Ishikawa (cell line): Measurements from ENCODE around the gene DUSP23.
A peak's percentile ranks its signal among the peaks of the same experiment; 100 is the strongest.

Experiments
- CEBPB ChIP-seq: IDR thresholded peaks from 2 replicates; pipeline ENCODE4 v1.6.1; 2012
- CREB1 ChIP-seq: IDR thresholded peaks from 2 replicates; pipeline ENCODE4 v1.6.1; 2012; ENCODE audit warnings: low read depth
- EGR1 ChIP-seq: IDR thresholded peaks from 2 replicates; pipeline ENCODE4 v1.6.1; 2012
- EP300 ChIP-seq: IDR thresholded peaks from 2 replicates; pipeline ENCODE4 v1.6.1; 2012; ENCODE audit warnings: borderline replicate concordance
- FOXM1 ChIP-seq: IDR thresholded peaks from 2 replicates; pipeline ENCODE4 v1.6.1; 2012; ENCODE audit warnings: low read depth, borderline replicate concordance
- NFIC ChIP-seq: IDR thresholded peaks from 2 replicates; pipeline ENCODE4 v1.6.1; 2012
- RAD21 ChIP-seq: IDR thresholded peaks from 2 replicates; pipeline ENCODE4 v1.6.1; 2012; ENCODE audit warnings: low read depth
- TAF1 ChIP-seq: IDR thresholded peaks from 2 replicates; pipeline ENCODE4 v1.6.1; 2012; ENCODE audit warnings: low read depth, mild to moderate bottlenecking
- TCF12 ChIP-seq: IDR thresholded peaks from 2 replicates; pipeline ENCODE4 v1.6.1; 2012; ENCODE audit warnings: low read depth
- TEAD4 ChIP-seq: IDR thresholded peaks from 2 replicates; pipeline ENCODE4 v1.6.1; 2012
- YY1 ChIP-seq: IDR thresholded peaks from 2 replicates; pipeline ENCODE4 v1.6.1; 2012; ENCODE audit warnings: low read depth
- ZBTB7A ChIP-seq: IDR thresholded peaks from 2 replicates; pipeline ENCODE4 v1.6.1; 2012; ENCODE audit warnings: low read depth
- TF ChIP-seq, protein P1 (sequence below): IDR thresholded peaks from 2 replicates; pipeline ENCODE4 v1.6.1; 2012
- TF ChIP-seq, protein P2 (sequence below): IDR thresholded peaks from 2 replicates; pipeline ENCODE4 v1.6.1; 2012; ENCODE audit warnings: low read depth, mild to moderate bottlenecking
- TF ChIP-seq, protein P3 (sequence below): IDR thresholded peaks from 2 replicates; pipeline ENCODE4 v1.6.1; 2012

Gene DUSP23

DNA sequence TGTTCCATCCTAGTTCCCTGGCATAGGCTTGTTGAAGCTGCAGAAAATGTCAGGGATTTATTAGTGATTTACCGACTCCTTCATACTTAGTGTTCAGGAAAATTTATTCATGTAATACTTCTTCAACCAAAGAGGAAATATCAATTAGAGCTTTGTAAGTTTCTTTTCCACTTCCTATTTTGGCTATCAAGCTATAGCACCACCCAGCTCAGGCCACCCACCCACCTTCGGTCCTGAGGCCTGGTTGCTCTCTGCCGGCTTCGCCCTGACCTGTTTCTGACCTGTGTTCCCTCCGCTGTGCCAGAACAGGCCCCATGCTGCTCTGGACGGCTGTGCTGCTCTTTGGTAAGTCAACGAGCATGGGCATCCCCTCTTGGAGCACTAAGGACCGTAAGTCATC, 21.3 kb downstream of the DUSP23 start, which contains the start of gene FCRL6:
Gene FCRL6 (plus strand): TSS at position 250 of the 400 bp plus-strand sequence. CDS start 65 bp downstream, at position 315.
- TF ChIP-seq, protein P1, sequence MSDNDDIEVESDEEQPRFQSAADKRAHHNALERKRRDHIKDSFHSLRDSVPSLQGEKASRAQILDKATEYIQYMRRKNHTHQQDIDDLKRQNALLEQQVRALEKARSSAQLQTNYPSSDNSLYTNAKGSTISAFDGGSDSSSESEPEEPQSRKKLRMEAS, result no peak
- TF ChIP-seq RAD21, result no peak

DNA sequence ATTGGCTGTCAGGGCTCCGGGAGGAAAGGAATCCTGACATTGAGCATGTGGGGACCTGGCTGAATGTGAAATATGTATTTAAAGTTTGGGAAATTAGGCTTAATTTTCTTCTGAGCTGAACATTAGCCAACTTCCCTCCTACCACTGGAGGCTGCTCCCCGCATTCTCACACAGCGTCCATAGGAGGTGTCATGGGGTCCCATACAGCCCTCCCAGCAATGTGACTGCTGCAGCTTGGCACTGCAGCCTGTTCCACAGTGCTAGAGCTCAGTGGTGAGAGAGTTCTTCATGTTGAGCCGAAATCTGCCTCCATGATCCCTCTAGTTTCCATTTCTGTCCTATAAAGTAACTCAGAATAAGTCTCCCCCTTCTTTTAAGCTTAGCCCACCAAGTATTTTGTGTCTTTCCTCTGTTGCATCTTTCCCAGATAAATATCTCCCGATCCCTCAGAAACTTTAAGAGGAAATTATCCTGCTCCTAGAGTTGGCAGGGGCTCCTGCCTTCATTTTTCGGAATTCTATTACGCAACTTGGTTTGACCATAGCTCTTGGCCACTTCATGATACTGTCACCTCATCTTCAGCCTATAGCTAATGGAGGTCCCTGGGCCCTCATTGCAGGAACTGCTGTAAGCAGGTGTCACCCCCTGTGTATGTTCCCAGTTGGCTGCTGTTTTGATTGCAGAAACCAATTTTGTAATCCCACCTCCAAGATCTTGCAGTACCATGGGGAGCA, 23.4 kb downstream of the DUSP23 start:
- no peak for TF ChIP-seq EP300
- no peak for TF ChIP-seq NFIC
- TF ChIP-seq, protein P2, sequence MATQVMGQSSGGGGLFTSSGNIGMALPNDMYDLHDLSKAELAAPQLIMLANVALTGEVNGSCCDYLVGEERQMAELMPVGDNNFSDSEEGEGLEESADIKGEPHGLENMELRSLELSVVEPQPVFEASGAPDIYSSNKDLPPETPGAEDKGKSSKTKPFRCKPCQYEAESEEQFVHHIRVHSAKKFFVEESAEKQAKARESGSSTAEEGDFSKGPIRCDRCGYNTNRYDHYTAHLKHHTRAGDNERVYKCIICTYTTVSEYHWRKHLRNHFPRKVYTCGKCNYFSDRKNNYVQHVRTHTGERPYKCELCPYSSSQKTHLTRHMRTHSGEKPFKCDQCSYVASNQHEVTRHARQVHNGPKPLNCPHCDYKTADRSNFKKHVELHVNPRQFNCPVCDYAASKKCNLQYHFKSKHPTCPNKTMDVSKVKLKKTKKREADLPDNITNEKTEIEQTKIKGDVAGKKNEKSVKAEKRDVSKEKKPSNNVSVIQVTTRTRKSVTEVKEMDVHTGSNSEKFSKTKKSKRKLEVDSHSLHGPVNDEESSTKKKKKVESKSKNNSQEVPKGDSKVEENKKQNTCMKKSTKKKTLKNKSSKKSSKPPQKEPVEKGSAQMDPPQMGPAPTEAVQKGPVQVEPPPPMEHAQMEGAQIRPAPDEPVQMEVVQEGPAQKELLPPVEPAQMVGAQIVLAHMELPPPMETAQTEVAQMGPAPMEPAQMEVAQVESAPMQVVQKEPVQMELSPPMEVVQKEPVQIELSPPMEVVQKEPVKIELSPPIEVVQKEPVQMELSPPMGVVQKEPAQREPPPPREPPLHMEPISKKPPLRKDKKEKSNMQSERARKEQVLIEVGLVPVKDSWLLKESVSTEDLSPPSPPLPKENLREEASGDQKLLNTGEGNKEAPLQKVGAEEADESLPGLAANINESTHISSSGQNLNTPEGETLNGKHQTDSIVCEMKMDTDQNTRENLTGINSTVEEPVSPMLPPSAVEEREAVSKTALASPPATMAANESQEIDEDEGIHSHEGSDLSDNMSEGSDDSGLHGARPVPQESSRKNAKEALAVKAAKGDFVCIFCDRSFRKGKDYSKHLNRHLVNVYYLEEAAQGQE, result no peak
- TF ChIP-seq EGR1, result no peak
- 0 out of 2 replicates have a peak, but pooled peaks have one; percentile 19 for TF ChIP-seq CEBPB

DNA sequence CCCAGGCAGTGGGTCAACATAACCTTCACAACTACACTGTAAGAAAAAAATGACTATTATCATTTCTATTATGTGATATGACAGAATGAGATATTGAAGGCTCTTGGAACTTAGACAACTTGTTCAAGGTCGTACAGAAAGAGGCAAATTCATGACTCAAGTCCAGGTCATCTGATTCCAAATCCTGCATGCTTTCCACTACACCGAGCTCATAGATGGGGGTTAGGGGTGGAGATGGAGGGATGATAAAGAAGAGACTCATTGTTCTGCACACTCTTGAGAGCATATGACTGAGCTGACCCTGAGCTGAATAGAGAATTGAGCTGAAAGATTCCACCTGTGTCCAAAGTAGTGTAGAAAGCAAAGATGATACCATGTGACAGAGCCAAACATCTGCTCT, 24.2 kb downstream of the DUSP23 start:
- TF ChIP-seq ZBTB7A (no peak), TAF1 (no peak), YY1 (no peak), EP300 (no peak), CREB1 (no peak), RAD21 (no peak), EGR1 (no peak), NFIC (no peak), CEBPB (no peak), TCF12 (no peak), TEAD4 (no peak), FOXM1 (no peak)
- TF ChIP-seq, protein P1, result no peak
- TF ChIP-seq, protein P2, result no peak
- TF ChIP-seq, protein P3, sequence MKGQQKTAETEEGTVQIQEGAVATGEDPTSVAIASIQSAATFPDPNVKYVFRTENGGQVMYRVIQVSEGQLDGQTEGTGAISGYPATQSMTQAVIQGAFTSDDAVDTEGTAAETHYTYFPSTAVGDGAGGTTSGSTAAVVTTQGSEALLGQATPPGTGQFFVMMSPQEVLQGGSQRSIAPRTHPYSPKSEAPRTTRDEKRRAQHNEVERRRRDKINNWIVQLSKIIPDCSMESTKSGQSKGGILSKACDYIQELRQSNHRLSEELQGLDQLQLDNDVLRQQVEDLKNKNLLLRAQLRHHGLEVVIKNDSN, result no peak

DNA sequence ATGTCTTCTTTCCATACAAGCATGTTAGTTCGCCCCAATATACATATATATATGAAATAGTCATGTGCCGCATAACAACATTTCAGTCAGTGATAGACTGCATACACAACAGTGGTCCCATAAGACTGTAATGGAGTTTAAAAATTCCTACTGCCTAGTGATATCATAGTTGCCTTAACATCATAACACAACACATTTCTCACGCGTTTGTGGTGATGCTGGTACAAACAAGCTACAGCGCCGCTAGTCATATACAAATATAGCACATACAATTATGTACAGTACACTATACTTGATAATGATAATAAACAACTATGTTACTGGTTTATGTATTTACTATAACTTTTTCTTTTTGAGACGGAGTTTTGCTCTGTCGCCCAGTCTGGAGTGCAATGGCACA, 35.2 kb downstream of the DUSP23 start:
- TF ChIP-seq, protein P3, result no peak
- TF ChIP-seq, protein P2, result no peak
- TF ChIP-seq RAD21, result no peak

DNA sequence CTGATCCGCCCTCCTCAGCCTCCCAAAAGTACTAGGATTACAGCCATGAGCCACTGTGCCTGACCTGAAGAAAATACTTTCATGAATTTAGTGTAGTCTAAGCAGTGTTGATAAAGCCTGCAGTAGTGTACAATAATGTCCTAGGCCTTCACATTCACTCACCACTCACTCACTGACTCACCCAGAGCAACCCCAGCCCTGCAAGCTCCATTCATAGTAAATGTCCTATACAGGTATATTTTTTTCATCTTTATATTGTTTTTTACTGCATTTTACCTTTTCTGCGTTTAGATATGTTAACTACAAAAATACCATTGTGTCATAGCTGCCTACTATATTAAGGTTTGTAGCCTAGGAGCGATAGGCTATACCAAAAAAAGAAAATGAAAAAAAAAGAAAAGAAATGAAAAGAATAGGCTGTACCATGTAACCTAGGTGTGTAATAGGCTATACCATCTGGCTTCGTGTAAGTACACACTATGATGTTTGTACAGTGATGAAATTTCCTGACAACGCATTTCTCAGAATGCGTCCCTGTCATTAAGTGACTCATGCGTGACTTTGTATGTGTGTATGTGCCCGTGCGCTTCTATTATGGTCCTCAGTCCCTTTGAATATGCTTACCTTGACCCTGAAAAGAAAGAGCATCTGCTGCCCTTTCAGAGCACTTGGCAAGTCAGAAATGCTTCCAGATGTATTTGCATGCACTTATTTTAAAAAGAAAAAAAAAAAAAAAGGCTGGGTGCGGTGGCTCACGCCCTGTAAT, 36.7 kb downstream of the DUSP23 start:
- no peak for TF ChIP-seq CEBPB
- TF ChIP-seq, protein P3, result no peak
- TF ChIP-seq CREB1, result no peak
- TF ChIP-seq, protein P2, result no peak
- TF ChIP-seq EP300, result no peak
- TF ChIP-seq RAD21, result no peak
- no peak for TF ChIP-seq ZBTB7A
- TF ChIP-seq TEAD4, result no peak
- TF ChIP-seq FOXM1, result no peak
- TF ChIP-seq TAF1, result no peak
- no peak for TF ChIP-seq YY1
- TF ChIP-seq, protein P1, result no peak
- TF ChIP-seq TCF12, result no peak
- TF ChIP-seq NFIC, result no peak
- TF ChIP-seq EGR1, result no peak
